Activated T-cell treated with anti-CD3 and anti-CD28 coated beads for 1 hour (primary cell): ENCODE results near the gene EIF5.

ENCODE experiments used
- DNase-seq: peaks from one replicate; pipeline ENCODE4 v3.0.0-alpha.2; 2020; ENCODE audit warnings: low read depth

Gene EIF5

DNA sequence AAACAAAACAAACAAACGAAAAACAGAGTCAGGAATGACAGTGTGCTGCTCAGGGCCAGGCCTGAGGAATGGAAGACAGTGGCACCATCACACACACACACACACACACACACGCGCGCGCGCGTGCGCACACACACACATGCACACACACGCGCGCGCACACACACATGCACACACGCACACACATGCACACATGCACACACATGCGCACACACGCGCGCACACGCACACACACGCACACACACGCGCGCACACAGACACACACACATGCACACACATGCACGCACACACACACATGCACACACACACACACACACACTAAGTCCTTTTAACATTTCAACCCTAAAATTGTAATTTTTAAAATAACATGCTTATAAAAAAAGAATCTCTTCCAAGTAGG is 38.0 kb downstream of the EIF5 start:
- no peak for DNase-seq

- DNase-seq = no peak
These were observed 38.7 kb downstream of the EIF5 start for GRCh38 chr14:103372552-103373304.

GRCh38 chr14:103374121-103374520 is 40.1 kb downstream of the EIF5 start:
- no peak for DNase-seq

DNA sequence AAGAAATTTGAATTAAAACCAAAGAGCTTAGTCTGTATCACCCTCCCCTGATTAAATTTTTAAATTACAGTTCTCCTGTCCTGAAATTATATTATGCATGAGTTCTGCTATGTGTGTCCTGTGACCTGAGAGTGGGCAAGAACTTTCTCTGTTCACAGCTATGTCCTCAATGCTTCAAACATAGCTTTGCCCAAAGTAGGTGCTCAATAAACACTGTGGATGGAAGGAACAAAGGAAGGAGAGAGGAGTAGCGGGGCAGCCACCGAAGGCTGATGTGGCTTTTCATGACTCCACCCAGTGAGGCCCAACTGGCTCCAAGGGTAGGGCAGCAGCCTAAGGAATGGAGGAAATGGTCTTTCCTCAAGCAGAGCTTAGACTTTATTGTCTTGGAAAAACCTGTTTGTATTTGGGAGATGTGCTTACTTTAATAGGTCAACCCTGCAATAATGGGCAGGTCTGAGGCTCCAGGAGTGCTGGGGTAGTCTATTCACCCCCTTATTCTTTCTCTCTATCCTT is 43.5 kb downstream of the EIF5 start:
- DNase-seq = no peak

- no peak for DNase-seq
These were observed 44.2 kb downstream of the EIF5 start for GRCh38 chr14:103378038-103378854.

DNA sequence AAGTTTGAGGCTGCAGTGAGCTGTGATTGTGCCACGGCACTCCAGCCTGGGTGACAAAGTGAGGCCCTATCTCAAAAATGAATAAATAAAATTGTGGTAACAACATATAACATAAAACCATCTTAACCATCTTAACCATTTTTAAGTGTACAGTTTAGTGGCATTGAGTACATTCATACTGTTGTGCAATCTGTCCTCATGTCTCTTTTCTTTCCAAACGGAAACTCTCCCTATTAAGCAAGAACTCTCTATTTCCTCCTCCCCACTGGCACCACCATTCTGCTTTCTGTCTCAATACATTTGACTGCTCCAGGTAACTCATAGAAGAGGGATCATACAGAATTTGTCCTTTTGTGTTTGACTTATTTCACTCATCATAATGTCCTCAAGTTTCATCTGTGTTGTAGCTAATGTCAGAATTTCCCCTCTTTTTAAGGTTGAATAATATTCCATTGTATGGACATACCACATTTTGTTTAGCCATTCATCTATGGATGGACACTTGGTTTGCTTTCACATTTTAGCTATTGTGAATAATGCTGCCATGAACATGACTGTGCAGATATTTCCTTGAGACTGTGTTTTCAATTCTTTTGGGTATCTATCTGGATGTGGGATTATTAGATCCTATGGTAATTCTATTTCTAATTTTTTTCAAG is 46.8 kb downstream of the EIF5 start:
- DNase-seq = no peak

- DNase-seq = no peak
These were observed 48.3 kb downstream of the EIF5 start for GRCh38 chr14:103382376-103382775.

DNA sequence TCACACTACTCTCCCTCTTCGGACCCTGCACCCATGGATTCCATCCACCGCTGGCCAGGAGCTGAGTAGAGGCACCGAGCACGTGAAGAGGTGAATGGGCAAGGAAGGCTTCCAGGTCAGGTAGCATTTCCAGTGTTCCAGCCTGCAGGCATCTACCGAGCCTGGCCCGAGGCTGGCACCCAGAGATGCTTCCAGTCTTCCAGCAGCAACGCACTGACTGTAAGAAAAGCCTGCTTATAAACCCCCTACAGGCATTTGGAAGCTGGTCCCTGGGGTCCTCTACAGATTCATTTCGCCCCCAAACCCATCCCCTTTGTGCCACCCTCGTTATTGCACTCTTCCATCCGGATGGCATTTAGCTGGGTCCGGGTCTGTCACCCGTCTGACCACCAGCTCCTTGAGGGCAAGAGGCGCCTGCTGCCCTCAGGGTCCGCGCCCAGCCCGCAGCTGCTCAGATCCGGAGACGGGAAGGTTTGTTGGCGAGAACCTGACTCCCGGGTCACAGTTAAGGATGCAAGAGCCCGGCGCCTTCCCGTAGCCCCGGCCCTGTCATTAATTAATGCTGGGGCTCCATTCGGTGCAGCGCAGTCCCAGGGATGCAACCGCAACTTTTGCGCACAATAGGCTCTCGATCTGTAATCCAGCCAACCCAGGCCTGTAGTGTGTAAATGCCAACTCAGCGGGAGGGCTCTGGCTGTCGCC is 50.6 kb downstream of the EIF5 start:
- no peak for DNase-seq

- DNase-seq = peak; percentile 91
These were observed 51.3 kb downstream of the EIF5 start, which contains the start of gene MARK3 for GRCh38 chr14:103385152-103385928. Gene MARK3 (plus strand): TSS chr14:103385415. CDS start chr14:103386030, 615 bp downstream.

GRCh38 chr14:103385929-103386712 is 52.1 kb downstream of the EIF5 start:
- DNase-seq = peak; percentile 18

DNA sequence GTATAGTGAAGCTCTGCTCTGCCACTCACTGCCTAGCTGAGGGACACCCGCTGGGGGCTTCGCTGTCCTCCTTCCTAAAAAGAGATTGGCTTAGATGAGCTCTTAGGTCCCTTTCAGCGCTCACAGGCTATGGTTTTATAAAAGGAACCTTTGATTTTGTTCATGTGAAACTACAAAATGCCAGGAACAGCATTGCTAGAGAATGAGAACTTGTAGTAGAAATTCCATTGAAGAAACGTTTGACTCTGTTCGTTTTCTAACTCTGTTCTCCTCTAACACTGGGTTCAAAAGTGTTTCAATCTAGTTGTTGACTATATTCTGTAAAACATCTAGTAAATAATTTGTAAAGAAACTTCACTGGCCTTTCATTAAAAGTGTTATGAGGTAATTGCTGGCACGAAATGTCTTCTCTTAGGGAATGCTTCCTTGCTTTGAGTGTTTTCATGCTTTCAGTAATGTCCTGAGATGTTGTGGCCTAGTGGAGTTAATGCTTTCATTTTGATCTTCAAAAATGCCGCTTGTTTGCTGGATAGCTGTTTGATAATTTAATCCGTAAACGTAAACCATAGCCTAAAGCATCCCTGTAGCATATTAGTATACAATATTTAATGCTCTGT is 52.8 kb downstream of the EIF5 start:
- no peak for DNase-seq

- no peak for DNase-seq
These were observed 54.6 kb downstream of the EIF5 start for GRCh38 chr14:103388664-103389063.

GRCh38 chr14:103390605-103391004 is 56.6 kb downstream of the EIF5 start:
- DNase-seq = no peak

GRCh38 chr14:103391048-103391447 is 57.0 kb downstream of the EIF5 start:
- DNase-seq = peak; percentile 33

DNA sequence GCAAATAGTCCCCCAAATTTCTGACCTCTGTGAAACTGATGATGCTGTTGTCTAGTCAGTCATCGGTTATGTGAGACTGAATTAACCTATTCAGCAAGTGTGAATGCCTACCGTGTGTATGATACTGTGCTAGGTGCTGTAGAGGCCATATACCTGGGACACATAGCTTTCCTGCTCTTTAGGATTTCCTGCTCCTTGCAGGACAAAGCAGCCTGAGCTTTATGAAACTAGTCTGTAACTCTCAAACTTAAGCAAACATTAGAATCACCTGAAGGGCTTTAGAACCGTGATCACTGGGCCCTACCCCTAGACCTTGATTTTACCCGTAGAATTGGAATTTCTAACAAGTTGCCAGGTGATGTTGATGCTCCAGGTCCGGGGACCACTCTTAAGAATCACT is 58.1 kb downstream of the EIF5 start:
- no peak for DNase-seq

DNA sequence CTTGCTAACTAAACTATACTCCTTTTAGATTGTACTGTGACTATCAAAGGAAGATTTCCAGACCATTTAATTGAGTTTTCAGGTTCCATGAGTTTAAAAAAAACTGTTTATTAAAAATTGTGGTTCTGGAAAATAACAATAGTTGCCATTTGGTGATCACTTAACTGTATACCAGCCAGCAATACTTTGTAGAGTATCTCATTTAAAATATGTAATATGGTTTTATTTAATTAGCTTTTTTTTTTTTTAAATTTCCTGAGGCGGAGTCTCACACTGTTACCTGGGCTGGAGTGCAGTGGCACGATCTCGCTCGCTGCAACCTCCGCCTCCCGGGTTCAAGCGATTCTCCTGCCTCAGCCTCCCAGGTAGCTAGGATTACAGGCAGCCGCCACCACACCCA is 58.5 kb downstream of the EIF5 start:
- no peak for DNase-seq

DNA sequence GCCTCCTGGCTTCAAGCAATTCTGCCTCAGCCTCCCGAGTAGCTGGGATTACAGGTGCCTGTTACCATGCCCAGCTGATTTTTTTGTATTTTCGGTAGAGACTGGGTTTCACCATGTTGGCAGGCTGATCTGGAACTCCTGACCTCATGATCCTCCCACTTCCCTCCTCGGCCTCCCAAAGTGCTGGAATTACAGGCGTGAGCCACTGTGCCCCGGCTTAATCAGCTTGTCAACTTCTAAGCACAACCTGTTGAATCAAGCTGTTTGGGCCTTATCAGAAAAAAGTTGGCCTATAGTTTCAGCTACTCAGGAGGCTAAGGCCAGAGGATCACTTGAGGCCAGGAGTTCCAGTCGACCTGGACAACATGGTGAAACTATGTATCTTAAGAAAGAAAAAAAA is 59.0 kb downstream of the EIF5 start:
- DNase-seq = no peak

- DNase-seq = no peak
These were observed 59.9 kb downstream of the EIF5 start for GRCh38 chr14:103393676-103394626.
